ENCODE measurements around the gene HTR1D. TPM values are rescaled to one million over a fixed set of nuclear protein-coding genes. Genes with fewer than 3 reads are reported as not detected.
A peak's percentile ranks its signal among the peaks of the same experiment; 100 is the strongest.

HTR1D gene
- total RNA-seq, 1 experiment from 2014 or later: 15.0 TPM

- Histone ChIP-seq H3F3A (ENCODE audit: insufficient read depth, low read depth) (peaks cover 50% of the 10 kb centered on the region), H3K4me1 (replicated peaks; ENCODE audit: insufficient read depth) (peaks cover 46% of the 10 kb centered on the region), H3K9me3 (ENCODE audit: insufficient read depth, low read depth) (no peaks in the 10 kb centered on the region), H3K9me2 (ENCODE audit: insufficient read depth) (no peaks in the 10 kb centered on the region), H3K79me2 (ENCODE audit: low read depth) (no peaks in the 10 kb centered on the region), H3K4me3 (peak overlapping the region; percentile 40; the same call in 1 of the 2 replicates), H2AFZ (no peak overlapping the region), H3K27ac (peak overlapping the region; percentile 100), H3K4me2 (peak overlapping the region; percentile 68), H4K20me1 (ENCODE audit: insufficient read depth) (no peaks in the 10 kb centered on the region), H3K36me3 (ENCODE audit: low read depth) (no peaks in the 10 kb centered on the region), H3K27me3 (ENCODE audit: insufficient read depth, low read depth) (no peaks in the 10 kb centered on the region)
- POLR2A ChIA-PET (ENCODE audit: unreplicated experiment): interaction anchor here (0.6 to 0.8 kb wide), 3 partner anchors 9 to 33 kb away, joined by 3 to 5 read pairs (median 3); no protein-coding TSS in a partner anchor
- CTCF ChIA-PET: interaction anchor here (0.7 to 1.5 kb wide), 3 partner anchors 9 to 267 kb away, joined by 3 to 5 read pairs (median 4); no protein-coding TSS in a partner anchor
- no TSS peak for BruUV-seq (replicated peaks)
- peak; percentile 84 to 95 for DNase-seq
- TF ChIP-seq CTCF (conservative IDR thresholded peaks at IDR 0.05) (no peak), EZH2 (IDR thresholded peaks at IDR 0.05; ENCODE audit: low read depth) (no peak)
- intact Hi-C loops (cut with micrococcal nuclease; ENCODE audit: unreplicated experiment): loop anchor here (1.0 to 2.0 kb wide), 3 partner anchors 7 to 334 kb away; partner anchors contain the start of gene E2F2
Observed at GRCh38 chr1:23196627-23197328, 20.5 kb downstream of the HTR1D start.

GRCh38 chr1:23194119-23194984, 22.9 kb downstream of the HTR1D start:
- H3F3A ChIP-seq (ENCODE audit: insufficient read depth, low read depth): peaks cover 55% of the 10 kb centered on the region
- H4K20me1 ChIP-seq (ENCODE audit: insufficient read depth): no peaks in the 10 kb centered on the region
- intact Hi-C loops (cut with micrococcal nuclease; ENCODE audit: unreplicated experiment): no loop called here
- no peaks in the 10 kb centered on the region for H3K27me3 ChIP-seq (ENCODE audit: insufficient read depth, low read depth)
- no peaks in the 10 kb centered on the region for H3K9me2 ChIP-seq (ENCODE audit: insufficient read depth)
- H3K9me3 ChIP-seq (ENCODE audit: insufficient read depth, low read depth): no peaks in the 10 kb centered on the region
- peaks cover 53% of the 10 kb centered on the region for H3K4me1 ChIP-seq (replicated peaks; ENCODE audit: insufficient read depth)
- no peak for TF ChIP-seq EZH2 (IDR thresholded peaks at IDR 0.05; ENCODE audit: low read depth)
- no peak for TF ChIP-seq CTCF (conservative IDR thresholded peaks at IDR 0.05)
- CTCF ChIA-PET: no interaction called here
- POLR2A ChIA-PET (ENCODE audit: unreplicated experiment): interaction anchor here (0.5 to 0.8 kb wide), 4 partner anchors 30 to 209 kb away, joined by 3 to 27 read pairs (median 6); no protein-coding TSS in a partner anchor
- H2AFZ ChIP-seq: no peak overlapping the region
- peak; percentile 46 to 65 for DNase-seq
- H3K27ac ChIP-seq: peak overlapping the region; percentile 100
- H3K4me2 ChIP-seq: peak overlapping the region; percentile 28; the same call in 1 of the 2 replicates
- no TSS peak for BruUV-seq (replicated peaks)
- no peaks in the 10 kb centered on the region for H3K36me3 ChIP-seq (ENCODE audit: low read depth)
- no peak overlapping the region for H3K4me3 ChIP-seq
- H3K79me2 ChIP-seq (ENCODE audit: low read depth): no peaks in the 10 kb centered on the region

GRCh38 chr1:23193391-23194118, 23.7 kb downstream of the HTR1D start:
- H3K27me3 ChIP-seq (ENCODE audit: insufficient read depth, low read depth): no peaks in the 10 kb centered on the region
- H3K4me2 ChIP-seq: no peak overlapping the region
- H3K27ac ChIP-seq: peak overlapping the region; percentile 100; the same call in 1 of the 2 replicates
- ChIA-PET CTCF (no interaction called here), POLR2A (ENCODE audit: unreplicated experiment) (no interaction called here)
- no TSS peak for BruUV-seq (replicated peaks)
- no peaks in the 10 kb centered on the region for H3K9me3 ChIP-seq (ENCODE audit: insufficient read depth, low read depth)
- intact Hi-C loops (cut with micrococcal nuclease; ENCODE audit: unreplicated experiment): no loop called here
- H4K20me1 ChIP-seq (ENCODE audit: insufficient read depth): no peaks in the 10 kb centered on the region
- no peak overlapping the region for H3K4me3 ChIP-seq
- no peaks in the 10 kb centered on the region for H3K9me2 ChIP-seq (ENCODE audit: insufficient read depth)
- no peak overlapping the region for H2AFZ ChIP-seq
- TF ChIP-seq EZH2 (IDR thresholded peaks at IDR 0.05; ENCODE audit: low read depth) (no peak), CTCF (conservative IDR thresholded peaks at IDR 0.05) (no peak)
- no peak for DNase-seq
- H3K79me2 ChIP-seq (ENCODE audit: low read depth): no peaks in the 10 kb centered on the region
- H3K4me1 ChIP-seq (replicated peaks; ENCODE audit: insufficient read depth): peaks cover 52% of the 10 kb centered on the region
- no peaks in the 10 kb centered on the region for H3K36me3 ChIP-seq (ENCODE audit: low read depth)
- H3F3A ChIP-seq (ENCODE audit: insufficient read depth, low read depth): peaks cover 52% of the 10 kb centered on the region

Measured in PC-9 (cell line).